Prostate gland (tissue), 2 donors: ENCODE results near the gene LRRC41.

Source experiments
- POLR2A ChIP-seq: fragments of 450-650 bp; IDR thresholded peaks from one replicate; pipeline ENCODE4 v1.6.1; 2016; ENCODE audit warnings: antibody characterized with exemption, mild to moderate bottlenecking
- TF ChIP-seq, protein P1 (sequence below), 4 experiments: fragments of 200-600 bp in 2 of 4; fragments of 450-650 bp in 2 of 4; sonication (generic) in 2 of 4; IDR thresholded peaks; 1 replicate in 3 of 4; 2 replicates in 1 of 4; pipeline ENCODE4 v1.5.1; 2016 to 2019; ENCODE audit warnings: antibody characterized with exemption in 4 of 4, mild to moderate bottlenecking in 2 of 4, moderate library complexity in 2 of 4

DNA sequence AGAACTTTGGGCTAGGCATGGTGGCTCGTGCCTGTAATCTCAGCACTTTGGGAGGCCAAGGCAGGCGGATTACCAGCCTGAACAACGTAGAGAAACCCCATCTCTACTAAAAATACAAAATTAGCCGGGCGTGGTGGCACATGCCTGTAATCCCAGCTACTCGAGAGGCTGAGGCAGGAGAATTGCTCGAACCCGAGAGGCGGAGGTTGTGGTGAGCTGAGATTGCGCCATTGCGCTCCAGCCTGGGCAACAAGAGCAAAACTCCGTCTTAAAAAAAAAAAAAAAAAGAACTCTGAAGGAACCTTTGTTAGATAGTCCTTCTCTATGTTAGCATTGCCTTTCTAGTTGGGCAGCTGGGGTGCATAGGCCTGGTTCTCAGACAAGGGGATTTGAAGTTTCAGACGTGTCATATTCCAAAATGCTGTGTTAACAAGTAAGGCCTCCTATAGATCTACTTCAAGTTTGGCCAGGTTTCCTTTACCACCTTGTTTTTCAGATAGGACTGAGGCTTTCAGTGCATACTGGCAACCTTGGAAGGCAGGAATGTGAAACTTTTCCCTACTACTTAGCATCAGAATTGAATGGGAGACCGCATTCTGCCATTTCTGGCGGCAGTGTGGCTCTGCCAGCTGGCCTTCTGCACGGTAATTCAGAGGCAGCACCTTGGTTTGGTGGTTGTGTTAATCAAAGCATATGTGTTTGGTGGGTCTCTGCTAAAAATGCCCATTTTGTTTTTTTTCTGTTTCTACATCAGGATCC lies 6.2 kb upstream of the LRRC41 start:
- TF ChIP-seq, protein P1, sequence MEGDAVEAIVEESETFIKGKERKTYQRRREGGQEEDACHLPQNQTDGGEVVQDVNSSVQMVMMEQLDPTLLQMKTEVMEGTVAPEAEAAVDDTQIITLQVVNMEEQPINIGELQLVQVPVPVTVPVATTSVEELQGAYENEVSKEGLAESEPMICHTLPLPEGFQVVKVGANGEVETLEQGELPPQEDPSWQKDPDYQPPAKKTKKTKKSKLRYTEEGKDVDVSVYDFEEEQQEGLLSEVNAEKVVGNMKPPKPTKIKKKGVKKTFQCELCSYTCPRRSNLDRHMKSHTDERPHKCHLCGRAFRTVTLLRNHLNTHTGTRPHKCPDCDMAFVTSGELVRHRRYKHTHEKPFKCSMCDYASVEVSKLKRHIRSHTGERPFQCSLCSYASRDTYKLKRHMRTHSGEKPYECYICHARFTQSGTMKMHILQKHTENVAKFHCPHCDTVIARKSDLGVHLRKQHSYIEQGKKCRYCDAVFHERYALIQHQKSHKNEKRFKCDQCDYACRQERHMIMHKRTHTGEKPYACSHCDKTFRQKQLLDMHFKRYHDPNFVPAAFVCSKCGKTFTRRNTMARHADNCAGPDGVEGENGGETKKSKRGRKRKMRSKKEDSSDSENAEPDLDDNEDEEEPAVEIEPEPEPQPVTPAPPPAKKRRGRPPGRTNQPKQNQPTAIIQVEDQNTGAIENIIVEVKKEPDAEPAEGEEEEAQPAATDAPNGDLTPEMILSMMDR (IDR thresholded peaks at IDR 0.05), result no peak
- TF ChIP-seq POLR2A, result no peak
